Measurements from ENCODE around the gene HDAC4.
"Not testable (repeated sequence)": the region's sequence is repeated elsewhere in the genome, so short reads cannot be mapped to it uniquely, and the experiment has no call there.

Gene HDAC4

GRCh38 chr2:239178484-239178883, 222.3 kb downstream of the HDAC4 start:
- no peak for DNase-seq

- DNase-seq = no peak
These were observed 222.9 kb downstream of the HDAC4 start for GRCh38 chr2:239177908-239178307.

- DNase-seq = no peak
These were observed 223.5 kb downstream of the HDAC4 start for GRCh38 chr2:239177325-239177724.

DNA sequence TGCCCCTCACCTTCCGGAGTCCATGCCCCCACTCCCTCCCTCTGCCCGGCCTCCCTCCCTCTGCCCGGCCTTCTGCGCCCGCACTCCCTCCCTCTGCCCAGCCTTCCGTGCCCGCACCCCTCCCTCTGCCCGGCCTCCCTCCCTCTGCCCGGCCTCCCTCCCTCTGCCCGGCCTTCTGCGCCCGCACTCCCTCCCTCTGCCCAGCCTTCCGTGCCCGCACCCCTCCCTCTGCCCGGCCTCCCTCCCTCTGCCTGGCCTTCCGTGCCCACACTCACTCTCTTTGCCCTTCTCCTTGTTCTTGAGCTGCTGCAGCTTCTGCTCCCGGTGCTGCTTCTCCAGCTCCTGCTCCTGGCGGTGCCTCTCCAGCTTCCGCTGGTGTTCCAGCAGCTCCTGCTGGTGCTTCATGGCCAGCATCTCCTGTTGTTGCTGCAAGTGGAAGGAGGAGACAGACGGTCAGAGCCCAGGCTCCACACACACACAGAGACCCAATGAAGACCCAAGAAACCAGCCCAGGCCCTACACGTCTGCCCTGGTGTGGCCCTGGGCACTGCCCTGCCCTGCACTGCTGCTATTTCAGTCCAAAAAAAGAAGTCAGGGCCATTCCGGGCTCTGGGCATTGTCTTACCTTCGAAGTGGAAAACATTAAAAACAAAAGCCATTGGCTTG, 224.5 kb downstream of the HDAC4 start:
- not testable (repeated sequence) for DNase-seq

DNA sequence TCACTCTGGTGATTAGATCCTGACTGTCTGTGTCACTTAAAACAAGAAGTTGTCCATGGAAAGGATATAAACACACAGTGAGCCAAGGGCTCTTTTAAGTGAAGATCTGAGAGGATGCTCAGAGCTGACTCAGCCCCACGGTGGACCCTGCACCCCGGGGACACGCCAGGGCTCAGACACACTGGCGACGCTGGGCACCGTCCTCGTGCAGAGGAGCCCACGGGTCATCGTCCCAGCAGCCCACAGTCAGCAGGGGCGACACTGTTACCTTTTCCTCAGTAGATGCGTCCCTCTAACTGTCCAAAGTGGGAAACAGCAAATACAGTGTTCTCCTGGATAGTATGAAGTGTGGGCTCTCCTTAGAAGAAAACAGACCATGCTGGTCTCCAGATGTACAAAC, 225.6 kb downstream of the HDAC4 start:
- no peak for DNase-seq

DNA sequence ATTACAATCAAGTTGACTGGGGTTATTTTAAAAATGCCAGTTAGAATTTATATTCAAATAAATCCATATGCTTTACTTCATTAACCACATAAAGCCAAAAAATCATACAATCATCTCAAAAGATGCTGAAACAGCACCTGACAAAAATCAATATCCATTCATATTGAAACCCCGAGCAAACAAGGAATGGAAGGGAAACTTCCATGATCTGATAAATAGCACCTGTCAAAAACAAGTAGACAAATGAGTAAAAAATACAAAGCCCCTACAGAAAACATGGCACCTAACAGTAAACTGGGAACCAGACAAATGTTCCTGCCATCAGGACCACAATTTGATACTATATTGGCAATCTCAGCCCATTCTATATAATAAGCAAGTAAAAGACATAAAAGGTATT, 227.5 kb downstream of the HDAC4 start:
- DNase-seq = no peak

- DNase-seq = no peak
These were observed 229.2 kb downstream of the HDAC4 start for GRCh38 chr2:239171643-239172042.

GRCh38 chr2:239169311-239170048, 231.3 kb downstream of the HDAC4 start:
- DNase-seq = no peak

- no peak for DNase-seq
These were observed 232.2 kb downstream of the HDAC4 start for GRCh38 chr2:239168575-239168974.

DNA sequence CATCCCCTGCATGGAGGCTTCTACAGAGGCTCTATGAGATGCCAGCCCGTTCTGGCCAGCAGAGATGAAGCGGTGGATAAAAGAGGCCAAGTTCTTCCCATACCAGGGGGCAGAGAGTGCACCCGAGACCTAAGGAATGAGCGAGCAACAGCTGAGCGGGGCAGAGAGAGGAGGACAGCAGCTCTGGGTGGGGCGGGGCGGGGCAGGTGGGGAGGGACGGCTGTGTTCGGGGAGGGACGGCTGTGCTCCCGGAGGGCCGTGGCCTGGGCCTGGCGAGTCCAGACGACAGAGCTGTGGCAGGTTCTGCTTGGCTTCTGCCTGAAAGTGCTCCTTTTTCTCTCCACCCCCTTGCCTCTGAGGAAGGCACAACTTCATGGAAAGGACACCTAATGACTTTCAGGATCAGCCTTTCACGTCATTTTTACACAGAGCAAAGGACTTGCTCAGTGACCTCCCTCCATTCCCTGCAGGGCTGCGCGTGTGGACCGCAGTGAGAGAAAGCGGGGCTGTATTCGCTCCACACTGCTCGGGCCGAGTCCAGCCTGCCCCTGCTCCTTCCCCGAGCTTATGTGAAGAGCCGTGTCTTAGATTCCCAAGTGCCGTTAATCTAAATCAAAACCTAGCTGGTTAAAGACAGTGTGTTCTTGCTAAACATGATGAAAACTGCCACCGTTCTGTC, 232.9 kb downstream of the HDAC4 start:
- DNase-seq = no peak

DNA sequence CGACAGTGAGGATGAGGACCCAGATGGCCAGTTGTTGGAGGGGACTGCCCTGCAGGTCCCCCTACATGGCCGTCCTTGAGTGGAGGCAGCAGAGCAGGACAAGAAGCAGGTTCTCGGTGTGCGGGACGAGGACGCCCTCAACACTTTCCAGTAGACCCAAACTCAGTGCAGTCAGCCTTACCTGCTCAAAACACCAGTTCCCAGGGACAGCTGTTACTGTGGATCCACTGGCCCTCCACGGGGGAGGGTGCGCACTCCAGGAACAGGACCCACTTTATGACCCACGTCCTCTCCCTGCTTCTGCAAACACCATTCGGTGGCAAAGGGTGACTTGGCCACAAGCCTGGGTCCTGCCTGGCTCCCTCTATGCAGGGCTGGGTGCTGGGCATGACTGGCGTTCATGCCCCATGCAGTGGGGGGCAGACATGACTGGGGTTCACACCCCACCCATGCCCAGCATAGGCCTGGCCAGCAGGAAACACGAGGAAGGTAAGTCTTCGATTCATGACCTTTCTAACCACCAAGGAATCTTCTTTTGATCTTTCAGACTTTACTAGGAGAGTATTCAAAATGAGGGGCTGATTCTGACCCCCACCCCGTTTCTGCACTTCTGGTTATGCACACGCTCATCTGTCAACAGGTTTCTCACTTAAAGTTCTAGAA, 233.7 kb downstream of the HDAC4 start:
- DNase-seq = no peak

GRCh38 chr2:239166201-239166834, 234.5 kb downstream of the HDAC4 start:
- no peak for DNase-seq

GRCh38 chr2:239165206-239165831, 235.5 kb downstream of the HDAC4 start:
- DNase-seq = no peak

- no peak for DNase-seq
These were observed 236.4 kb downstream of the HDAC4 start for GRCh38 chr2:239164335-239164871.

DNA sequence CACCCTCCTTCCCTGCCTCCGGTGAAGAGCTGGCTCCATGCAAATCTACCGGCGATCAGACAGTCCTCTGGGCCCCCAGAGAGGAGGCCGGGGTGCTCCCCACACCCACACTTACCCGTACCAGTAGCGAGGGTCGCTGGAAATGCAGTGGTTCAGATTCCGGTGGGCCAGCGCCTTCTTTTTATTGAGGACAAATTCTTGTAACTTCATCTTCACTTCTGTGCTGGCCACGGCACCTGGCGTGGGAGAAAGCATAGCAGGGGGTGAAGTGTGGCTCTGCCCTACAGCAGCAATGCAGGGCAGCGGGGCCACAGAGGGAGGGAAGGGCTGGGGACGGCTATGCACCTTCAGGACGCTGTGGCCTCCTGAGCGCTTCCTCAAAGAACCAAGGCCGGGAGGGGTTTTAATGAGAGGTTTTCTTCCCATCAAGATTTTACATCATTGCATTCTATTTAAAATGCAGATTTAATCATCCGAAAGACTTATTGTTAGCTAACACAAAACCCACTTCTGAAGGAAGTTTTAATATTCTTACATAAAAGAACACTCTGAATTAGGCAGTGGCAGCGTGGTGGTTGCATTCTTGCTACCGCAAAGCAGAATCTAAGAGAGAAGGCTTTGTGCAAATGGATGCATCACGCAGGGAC, 237.0 kb downstream of the HDAC4 start:
- DNase-seq = no peak

- no peak for DNase-seq
These were observed 237.7 kb downstream of the HDAC4 start for GRCh38 chr2:239162976-239163687.

DNA sequence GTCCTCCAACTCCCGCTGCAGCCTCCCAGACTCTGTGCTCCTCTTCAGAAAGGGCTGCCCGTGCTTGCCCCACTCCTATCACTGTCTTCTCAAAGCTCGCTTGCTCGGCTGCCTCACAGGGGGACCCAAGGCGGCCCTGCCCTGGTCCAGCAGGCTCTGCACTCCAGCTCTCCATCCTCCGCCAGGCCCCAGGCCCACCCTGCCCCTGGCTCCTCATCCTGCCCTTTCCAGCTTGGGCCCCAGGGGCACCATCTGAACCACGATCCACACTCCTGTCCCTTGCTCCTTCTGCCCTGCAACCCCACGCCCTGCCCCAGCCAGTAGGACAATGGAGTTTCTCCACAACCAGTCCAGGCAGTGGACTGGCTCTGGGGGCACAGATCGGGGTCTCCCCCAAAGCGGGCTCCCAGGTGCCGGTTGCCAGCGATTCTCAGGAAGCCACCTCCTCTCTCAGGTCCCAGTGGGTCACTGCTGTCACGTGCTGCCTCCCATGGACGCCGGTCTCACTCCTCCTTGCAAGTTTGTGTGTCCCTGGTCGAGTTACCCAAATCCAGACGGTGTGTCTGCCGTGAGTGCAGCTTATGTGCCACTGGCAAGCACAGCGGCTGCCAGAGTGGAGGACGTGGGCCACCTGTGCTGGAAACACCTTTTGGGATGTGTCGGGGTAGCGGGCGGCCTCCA, 238.5 kb downstream of the HDAC4 start:
- DNase-seq = no peak

DNA sequence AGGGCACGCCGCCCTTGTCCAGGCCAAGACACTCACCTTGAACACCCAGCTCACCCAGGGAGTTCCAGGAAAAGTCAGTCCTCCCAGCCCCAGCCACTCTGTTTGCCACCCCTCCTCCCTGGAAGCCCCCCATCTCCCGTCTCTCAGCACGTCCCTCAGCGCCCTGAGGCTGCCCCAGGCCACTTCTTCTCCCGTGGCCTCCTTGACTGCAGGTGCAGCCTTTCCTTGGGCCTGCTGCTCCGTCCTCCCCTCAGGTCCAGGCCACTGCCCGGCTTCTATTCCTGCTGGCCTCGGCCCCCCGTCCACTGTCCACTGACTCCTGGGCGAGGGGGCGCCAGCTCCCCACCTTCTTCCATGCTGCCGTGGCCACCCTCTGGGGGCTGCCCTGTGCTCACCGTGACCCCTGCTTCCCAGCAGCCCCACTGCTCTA, 239.1 kb downstream of the HDAC4 start:
- DNase-seq = no peak

GRCh38 chr2:239160226-239161143, 240.3 kb downstream of the HDAC4 start:
- DNase-seq = no peak

All from COR-L47 (cell line).